NT2/D1 (cell line): Measurements from ENCODE around the gene CDH18.

Source experiments
- YY1 ChIP-seq: IDR thresholded peaks from 2 replicates; pipeline ENCODE4 v1.6.1; 2011; ENCODE audit not compliant: insufficient read length, insufficient read depth
- ZNF274 ChIP-seq: IDR thresholded peaks from 2 replicates; pipeline ENCODE4 v1.6.1; 2011; ENCODE audit warnings: mild to moderate bottlenecking, low read depth, low read length

DNA sequence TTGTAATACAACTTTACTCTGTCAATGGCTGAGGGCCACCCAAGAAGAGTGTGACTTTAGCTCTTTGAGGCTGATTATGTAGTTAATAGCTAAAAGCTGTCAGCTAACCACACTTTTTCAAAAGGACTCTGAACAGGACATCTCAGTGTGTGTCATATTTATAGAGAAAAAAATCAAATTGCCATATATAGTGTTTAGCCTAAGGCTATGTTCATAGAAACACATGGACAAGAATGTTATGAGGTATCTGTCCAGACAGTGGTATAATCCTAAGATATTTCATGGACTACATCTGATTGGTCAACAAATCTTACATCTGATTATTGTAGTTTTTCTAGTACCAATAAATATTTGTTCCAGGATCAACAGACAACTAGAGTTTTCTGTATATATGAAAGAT, 42.1 kb upstream of the CDH18 start:
- TF ChIP-seq ZNF274 (no peak), YY1 (no peak)
